Naive thymus-derived CD4-positive, alpha-beta T cell (primary cell): ENCODE data around the gene XYLT1. TPM values are rescaled to one million over a fixed set of nuclear protein-coding genes. Genes with fewer than 3 reads are reported as not detected.

Experiments used
- ATAC-seq: fragments of 150-1000 bp; cut with Tn5 transposase; 2 replicates; pipeline ENCODE4 v1.10.0; 2021; ENCODE audit warnings: mild to moderate bottlenecking, moderate library complexity
- CTCF ChIA-PET: fragments of 350-600 bp; sonication (Branson Sonifier 250); formaldehyde crosslinking; loops from one replicate; lab custom pipeline; 2021; ENCODE audit warnings: antibody characterized with exemption; lab: Charles Lee
- POLR2A ChIA-PET: fragments of 350-600 bp; sonication (Branson Sonifier 250); formaldehyde crosslinking; loops from one replicate; lab custom pipeline; 2021; ENCODE audit warnings: antibody characterized with exemption, inconsistent platforms; lab: Charles Lee
- DNase-seq, 9 donors: peaks; one replicate each; pipeline versions ENCODE4 v3.0.0 to v3.0.0-alpha.2; 2020 to 2022; ENCODE audit warnings: mixed read lengths in 1 of 9
- H3K27ac ChIP-seq: one replicate; pipeline ENCODE4 v1.7.0; 2013; ENCODE audit warnings: mild to moderate bottlenecking, low read depth, low read length, moderate library complexity
- H3K27me3 ChIP-seq, 2 donors: one replicate each; pipeline ENCODE4 v1.7.0; 2013; ENCODE audit warnings: low read length in 2 of 2, mild to moderate bottlenecking in 2 of 2, moderate library complexity in 2 of 2; ENCODE audit not compliant: control insufficient read depth in 2 of 2, insufficient read depth in 2 of 2
- H3K36me3 ChIP-seq, 3 experiments: 1 replicate in 2 of 3; 2 replicates in 1 of 3; pipeline ENCODE4 v1.7.0; 2013; ENCODE audit warnings: low read length in 3 of 3, mild to moderate bottlenecking in 3 of 3, moderate library complexity in 1 of 3; ENCODE audit not compliant: insufficient read depth in 3 of 3, control insufficient read depth in 2 of 3
- H3K4me1 ChIP-seq, 2 donors: one replicate each; pipeline ENCODE4 v1.7.0; 2013; ENCODE audit warnings: low read length in 2 of 2, mild to moderate bottlenecking in 2 of 2, moderate library complexity in 1 of 2; ENCODE audit not compliant: control insufficient read depth in 2 of 2, insufficient read depth in 2 of 2
- H3K4me3 ChIP-seq: 2 replicates; pipeline ENCODE4 v1.7.0; 2013; ENCODE audit warnings: mild to moderate bottlenecking, low read length
- H3K9me3 ChIP-seq, 3 experiments: 1 replicate in 2 of 3; 2 replicates in 1 of 3; pipeline ENCODE4 v1.7.0; 2013; ENCODE audit warnings: low read length in 3 of 3; ENCODE audit not compliant: control insufficient read depth in 2 of 3
- H3K27ac Mint-ChIP-seq, 9 donors: one replicate each; pipeline ENCODE4 v1.8.0; 2020 to 2022; ENCODE audit warnings: mixed read lengths in 9 of 9, mild to moderate bottlenecking in 8 of 9, moderate library complexity in 5 of 9, inconsistent platforms in 2 of 9
- H3K27me3 Mint-ChIP-seq, 5 donors: one replicate each; pipeline ENCODE4 v1.8.0; 2021 to 2022; ENCODE audit warnings: mixed read lengths in 5 of 5, mild to moderate bottlenecking in 1 of 5
- H3K36me3 Mint-ChIP-seq, 5 donors: one replicate each; pipeline ENCODE4 v1.8.0; 2020 to 2022; ENCODE audit warnings: mixed read lengths in 5 of 5, mild to moderate bottlenecking in 3 of 5, inconsistent platforms in 1 of 5
- H3K4me1 Mint-ChIP-seq, 7 donors: one replicate each; pipeline ENCODE4 v1.8.0; 2020 to 2022; ENCODE audit warnings: mixed read lengths in 7 of 7, mild to moderate bottlenecking in 3 of 7, inconsistent platforms in 1 of 7
- H3K4me3 Mint-ChIP-seq, 10 donors: one replicate each; pipeline ENCODE4 v1.8.0; 2020 to 2022; ENCODE audit warnings: mild to moderate bottlenecking in 10 of 10, mixed read lengths in 10 of 10, moderate library complexity in 6 of 10, inconsistent platforms in 2 of 10
- H3K9me3 Mint-ChIP-seq, 11 donors: one replicate each; pipeline ENCODE4 v1.8.0; 2020 to 2022; ENCODE audit warnings: mixed read lengths in 11 of 11, mild to moderate bottlenecking in 4 of 11, inconsistent platforms in 1 of 11, moderate library complexity in 1 of 11
- intact Hi-C, 2 donors: fragments of 100-400 bp; cut with micrococcal nuclease; formaldehyde crosslinking; loops; one replicate each; pipeline ENCODE4 v1.15.1; 2023
- polyA plus RNA-seq, 2 donors: library from polyadenylated mRNA; unstranded; fragments of 300-500 nt; fragmentation: Illumina TruSeq; gene quantifications; one replicate each; pipeline ENCODE4 v1.2.3, GENCODE V29; 2021
- total RNA-seq, 6 experiments: library from RNA in 5 of 6; stranded (reverse) in 5 of 6; gene quantifications; 1 replicate in 5 of 6; 2 replicates in 1 of 6; pipeline ENCODE4 v1.2.3 and lab custom pipeline; 2021 to 2026

Gene XYLT1
- total and polyA plus RNA-seq, 7 experiments from 2014 or later: 1.9 to 50.4 (median 37.9) TPM

DNA sequence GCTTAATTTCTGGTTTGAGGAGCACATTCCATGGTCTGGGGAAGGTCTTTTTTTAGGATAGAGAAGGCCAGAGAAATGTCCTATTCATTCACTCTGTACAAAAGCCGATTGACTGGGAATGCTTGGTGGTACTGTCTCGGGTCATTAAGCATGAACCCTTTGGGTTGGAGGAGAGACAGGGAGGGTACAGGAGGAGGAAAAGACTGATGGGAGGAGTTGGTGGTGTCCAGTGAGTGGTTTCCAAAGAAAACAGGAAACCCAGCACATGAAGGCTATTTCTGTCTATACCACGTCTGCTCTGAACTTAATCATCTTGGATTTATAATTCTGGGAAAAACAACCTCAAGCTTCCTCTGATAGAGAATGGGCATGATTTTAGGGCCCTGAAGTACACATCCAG is 111.9 kb downstream of the XYLT1 start:
- Mint-ChIP-seq H3K4me3 (peak overlapping the region in 9 of 10 donors; percentile 28 to 79 (median 66)), H3K36me3 (peaks cover 5 to 61% (median 12%) of the 10 kb centered on the region in 5 donors), H3K27me3 (no peaks in the 10 kb centered on the region), H3K9me3 (peaks cover 0 to 3% (median 0%) of the 10 kb centered on the region in 11 donors), H3K27ac (peak overlapping the region; percentile 82 to 100 (median 99)), H3K4me1 (peaks cover 54 to 90% (median 80%) of the 10 kb centered on the region in 7 donors)
- Histone ChIP-seq H3K4me3 (no peak overlapping the region), H3K9me3 (no peaks in the 10 kb centered on the region), H3K36me3 (no peaks in the 10 kb centered on the region), H3K27me3 (no peaks in the 10 kb centered on the region), H3K27ac (peak overlapping the region; percentile 35), H3K4me1 (peaks cover 48 to 67% of the 10 kb centered on the region in 2 donors)
- CTCF ChIA-PET: interaction anchor here (0.6 to 1.7 kb wide), 2 partner anchors 39 to 58 kb away, joined by 3 to 6 read pairs; no protein-coding TSS in a partner anchor
- no peak for ATAC-seq
- no peak for DNase-seq
- POLR2A ChIA-PET: interaction anchor here (0.5 to 5.3 kb wide), 4 partner anchors 11 to 110 kb away, joined by 3 to 57 read pairs (median 4); no protein-coding TSS in a partner anchor
- intact Hi-C loops: loop anchor here in 1 of 2 donors (1.0 kb wide), 1 partner anchor 14 kb away; no protein-coding TSS in a partner anchor

DNA sequence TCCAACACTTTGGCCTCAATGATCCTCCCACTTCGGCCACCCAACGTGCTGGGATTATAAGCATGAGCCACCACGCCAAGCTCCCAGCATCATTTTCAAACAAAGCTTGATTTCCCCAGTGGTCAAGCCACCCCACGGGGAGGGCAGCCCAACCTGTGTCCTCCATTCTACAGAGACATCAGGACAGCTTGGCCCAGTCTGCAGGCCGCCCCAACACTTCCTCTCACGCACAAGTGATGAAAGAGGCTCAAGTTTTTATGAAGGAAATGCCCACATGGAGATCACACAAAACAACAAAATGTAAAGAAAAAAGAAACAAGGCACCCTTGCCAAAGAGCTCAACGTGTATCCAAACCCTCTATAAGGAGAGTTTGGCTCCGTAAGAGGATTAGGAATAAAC is 112.4 kb downstream of the XYLT1 start:
- H3K4me3 Mint-ChIP-seq: peak overlapping the region in 9 of 10 donors; percentile 20 to 79 (median 66)

DNA sequence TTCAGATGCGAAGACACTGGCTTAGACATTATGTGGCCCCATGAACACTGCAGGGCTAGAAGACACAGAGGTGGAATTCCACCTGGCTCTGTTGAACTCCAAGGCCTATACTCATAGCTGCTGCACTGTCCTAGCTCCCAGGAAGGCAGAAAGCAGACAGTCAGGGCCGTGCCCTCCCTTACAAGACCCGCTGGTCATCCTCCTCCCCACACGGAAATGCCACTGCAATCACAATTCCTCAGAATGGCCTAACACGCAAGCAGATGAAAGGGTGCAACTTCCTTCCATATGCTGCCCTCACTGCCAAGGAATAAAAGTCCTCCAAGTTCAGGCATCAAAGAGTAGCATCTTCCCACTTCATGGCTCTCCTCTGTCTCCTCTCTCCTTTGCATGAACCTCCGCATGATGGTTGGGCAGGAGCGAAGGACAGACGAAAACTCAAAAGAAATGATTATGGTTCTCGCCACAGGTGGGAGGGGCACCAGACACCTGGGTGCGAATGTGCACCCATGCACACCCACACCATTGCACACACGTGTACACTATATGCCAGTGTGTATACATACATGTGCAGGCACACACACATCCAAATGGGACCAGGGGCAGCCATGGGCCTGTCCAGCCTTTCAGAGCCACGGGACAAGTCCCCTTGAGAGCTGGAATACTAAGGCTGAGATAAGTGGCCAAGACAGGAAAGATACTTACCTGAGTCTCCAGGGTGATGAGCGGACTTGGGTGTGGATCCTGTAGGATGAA is 113.3 kb downstream of the XYLT1 start:
- peak overlapping the region in 6 of 10 donors; percentile 19 to 69 (median 32) for H3K4me3 Mint-ChIP-seq
- intact Hi-C loops: no loop called here

More for the DNA sequence above, 112.4 kb downstream of the XYLT1 start:
- intact Hi-C loops: no loop called here
- ChIA-PET POLR2A (interaction anchor here (5.3 kb wide), 1 partner anchor 11 kb away, joined by 57 read pairs; no protein-coding TSS in a partner anchor), CTCF (no interaction called here)
- Mint-ChIP-seq H3K36me3 (peaks cover 5 to 65% (median 14%) of the 10 kb centered on the region in 5 donors), H3K27ac (peak overlapping the region; percentile 82 to 100 (median 99)), H3K9me3 (peaks cover 0 to 3% (median 0%) of the 10 kb centered on the region in 11 donors), H3K27me3 (no peaks in the 10 kb centered on the region), H3K4me1 (peaks cover 57 to 90% (median 80%) of the 10 kb centered on the region in 7 donors)
- no peak for DNase-seq
- ATAC-seq: no peak
- H3K4me3 ChIP-seq: no peak overlapping the region
- no peaks in the 10 kb centered on the region for H3K9me3 ChIP-seq
- peaks cover 43 to 62% of the 10 kb centered on the region in 2 donors for H3K4me1 ChIP-seq
- H3K27me3 ChIP-seq: no peaks in the 10 kb centered on the region
- H3K36me3 ChIP-seq: no peaks in the 10 kb centered on the region
- peak overlapping the region; percentile 35 for H3K27ac ChIP-seq

DNA sequence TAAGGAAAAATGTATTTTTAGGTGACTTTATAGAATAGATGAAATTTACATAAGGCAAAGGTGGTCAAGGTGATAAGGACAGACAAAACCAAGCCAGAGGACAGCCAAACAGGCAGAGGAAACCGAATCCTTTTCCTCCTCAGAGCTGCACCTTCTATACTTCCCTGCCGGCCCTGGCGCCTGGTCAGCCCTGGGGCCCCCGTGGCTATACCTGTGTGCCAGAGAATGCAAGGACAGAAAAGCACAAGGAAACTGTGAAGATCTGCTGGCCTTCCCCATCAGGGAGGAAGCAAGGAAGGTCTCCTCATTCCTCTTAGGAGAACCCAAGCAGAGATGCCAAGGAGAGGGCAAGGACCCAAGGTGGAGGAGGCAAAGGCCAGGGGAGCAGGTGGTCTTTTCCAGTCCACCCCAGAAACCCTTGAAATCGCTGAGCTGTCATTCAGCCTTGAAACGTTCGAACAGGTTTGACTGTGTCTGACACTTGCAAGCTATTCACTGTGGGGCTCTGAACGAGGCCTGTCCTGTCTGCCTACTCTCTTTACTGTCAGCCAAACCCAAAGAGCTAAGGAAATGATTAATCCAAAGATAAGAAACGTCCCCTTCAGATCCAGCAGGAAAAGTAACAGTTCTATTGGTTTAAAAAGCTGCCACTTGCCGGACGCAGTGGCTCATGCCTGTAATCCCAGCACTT is 114.4 kb downstream of the XYLT1 start:
- peaks cover 5 to 66% (median 14%) of the 10 kb centered on the region in 5 donors for H3K36me3 Mint-ChIP-seq

More for the DNA sequence above, 113.3 kb downstream of the XYLT1 start:
- Mint-ChIP-seq H3K36me3 (peaks cover 5 to 64% (median 14%) of the 10 kb centered on the region in 5 donors), H3K27me3 (no peaks in the 10 kb centered on the region), H3K4me1 (peaks cover 52 to 90% (median 78%) of the 10 kb centered on the region in 7 donors), H3K9me3 (peaks cover 0 to 3% (median 0%) of the 10 kb centered on the region in 11 donors), H3K27ac (peak overlapping the region; percentile 56 to 98 (median 68))
- Histone ChIP-seq H3K4me3 (no peak overlapping the region), H3K4me1 (peaks cover 35 to 54% of the 10 kb centered on the region in 2 donors), H3K27ac (no peak overlapping the region), H3K9me3 (no peaks in the 10 kb centered on the region), H3K36me3 (no peaks in the 10 kb centered on the region), H3K27me3 (no peaks in the 10 kb centered on the region)
- ChIA-PET POLR2A (interaction anchor here (5.3 kb wide), 1 partner anchor 12 kb away, joined by 57 read pairs; no protein-coding TSS in a partner anchor), CTCF (no interaction called here)
- DNase-seq (no peak), ATAC-seq (no peak)

DNA sequence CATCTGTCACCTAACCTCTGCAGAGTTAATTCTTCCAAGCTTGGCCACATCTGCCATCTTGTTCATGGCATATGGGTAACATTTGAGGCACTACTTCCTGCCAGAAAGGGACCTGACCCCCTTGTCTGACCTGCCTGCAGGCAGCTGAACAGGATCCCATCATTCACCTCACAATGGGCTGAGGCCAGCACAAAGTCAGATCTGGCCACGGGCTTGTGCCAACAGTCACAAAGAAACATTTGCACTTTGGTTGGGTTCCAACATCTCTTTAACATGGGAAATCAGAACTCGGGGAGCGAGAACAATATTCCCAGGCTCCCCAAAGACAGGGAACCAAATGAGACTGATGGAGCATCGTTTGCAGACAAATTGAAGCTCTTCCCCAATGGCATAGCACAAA is 116.1 kb downstream of the XYLT1 start:
- Histone ChIP-seq H3K27me3 (no peaks in the 10 kb centered on the region), H3K27ac (no peak overlapping the region), H3K4me1 (peaks cover 15 to 39% of the 10 kb centered on the region in 2 donors), H3K4me3 (no peak overlapping the region), H3K36me3 (no peaks in the 10 kb centered on the region), H3K9me3 (no peaks in the 10 kb centered on the region)
- CTCF ChIA-PET: no interaction called here
- H3K36me3 Mint-ChIP-seq: peaks cover 4 to 65% (median 14%) of the 10 kb centered on the region in 5 donors
- peaks cover 0 to 3% (median 0%) of the 10 kb centered on the region in 11 donors for H3K9me3 Mint-ChIP-seq
- intact Hi-C loops: no loop called here
- no peaks in the 10 kb centered on the region for H3K27me3 Mint-ChIP-seq
- H3K4me3 Mint-ChIP-seq: no peak overlapping the region
- H3K27ac Mint-ChIP-seq: no peak overlapping the region
- POLR2A ChIA-PET: interaction anchor here (1.0 kb wide), 2 partner anchors 10 to 15 kb away, joined by 3 read pairs; no protein-coding TSS in a partner anchor
- H3K4me1 Mint-ChIP-seq: peaks cover 49 to 87% (median 76%) of the 10 kb centered on the region in 7 donors
- no peak for ATAC-seq
- DNase-seq: no peak

More for the DNA sequence above, 114.4 kb downstream of the XYLT1 start:
- Mint-ChIP-seq H3K4me1 (peaks cover 52 to 90% (median 78%) of the 10 kb centered on the region in 7 donors), H3K27ac (peak overlapping the region in 6 of 9 donors; percentile 23 to 81 (median 40)), H3K27me3 (no peaks in the 10 kb centered on the region), H3K9me3 (peaks cover 0 to 3% (median 0%) of the 10 kb centered on the region in 11 donors), H3K4me3 (peak overlapping the region in 1 of 10 donors; percentile 32)
- H3K9me3 ChIP-seq: no peaks in the 10 kb centered on the region
- peaks cover 30 to 52% of the 10 kb centered on the region in 2 donors for H3K4me1 ChIP-seq
- H3K36me3 ChIP-seq: no peaks in the 10 kb centered on the region
- H3K27me3 ChIP-seq: no peaks in the 10 kb centered on the region
- H3K27ac ChIP-seq: no peak overlapping the region
- DNase-seq (no peak), ATAC-seq (no peak)
- POLR2A ChIA-PET: interaction anchor here (5.3 kb wide), 1 partner anchor 13 kb away, joined by 57 read pairs; no protein-coding TSS in a partner anchor
- intact Hi-C loops: no loop called here
- CTCF ChIA-PET: interaction anchor here (0.6 kb wide), 1 partner anchor 164 kb away, joined by 5 read pairs; no protein-coding TSS in a partner anchor
- no peak overlapping the region for H3K4me3 ChIP-seq

DNA sequence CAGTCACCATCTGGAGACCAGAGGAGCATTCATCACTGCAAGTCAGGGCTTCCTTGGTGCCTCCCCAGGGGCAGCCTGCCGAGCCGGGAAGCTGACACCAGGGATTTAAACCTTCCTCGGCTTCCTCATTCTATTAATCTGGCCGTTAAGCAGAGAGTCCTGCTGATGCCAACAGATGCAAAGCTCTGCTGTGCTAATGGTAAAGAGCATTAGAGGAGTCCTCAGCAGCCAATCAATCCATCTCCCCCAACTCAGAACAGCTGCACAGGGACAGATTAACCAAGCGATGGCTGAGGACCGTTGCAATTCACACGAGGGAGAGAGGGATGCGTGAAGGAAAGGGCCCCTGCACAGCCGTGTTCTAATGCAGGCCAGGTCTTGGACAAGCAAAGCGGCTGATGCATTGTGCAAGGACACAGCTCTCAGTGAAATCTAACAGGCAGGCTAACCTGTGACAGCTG is 116.6 kb downstream of the XYLT1 start:
- peaks cover 9 to 34% of the 10 kb centered on the region in 2 donors for H3K4me1 ChIP-seq
- peaks cover 4 to 65% (median 14%) of the 10 kb centered on the region in 5 donors for H3K36me3 Mint-ChIP-seq
- peak overlapping the region in 2 of 9 donors; percentile 29 to 59 for H3K27ac Mint-ChIP-seq
- H3K27me3 ChIP-seq: no peaks in the 10 kb centered on the region
- ChIA-PET CTCF (no interaction called here), POLR2A (interaction anchor here (1.0 kb wide), 2 partner anchors 10 to 15 kb away, joined by 3 read pairs; no protein-coding TSS in a partner anchor)
- peaks cover 0 to 3% (median 0%) of the 10 kb centered on the region in 11 donors for H3K9me3 Mint-ChIP-seq
- ATAC-seq: no peak
- no peak overlapping the region for H3K4me3 ChIP-seq
- DNase-seq: no peak
- H3K4me1 Mint-ChIP-seq: peaks cover 44 to 82% (median 76%) of the 10 kb centered on the region in 7 donors
- intact Hi-C loops: no loop called here
- no peak overlapping the region for H3K4me3 Mint-ChIP-seq
- H3K9me3 ChIP-seq: no peaks in the 10 kb centered on the region
- no peaks in the 10 kb centered on the region for H3K36me3 ChIP-seq
- no peak overlapping the region for H3K27ac ChIP-seq
- H3K27me3 Mint-ChIP-seq: no peaks in the 10 kb centered on the region
